NAMALWA (cell line): Measurements from ENCODE around the gene FARS2.

Experiments
- DNase-seq: peaks from one replicate; pipeline ENCODE4 v3.0.0-alpha.2; 2015; ENCODE audit warnings: low spot score

Gene FARS2

GRCh38 chr6:5325173-5325572 is 63.9 kb downstream of the FARS2 start:
- no peak for DNase-seq

- no peak for DNase-seq
Observed at GRCh38 chr6:5326022-5326641, 64.8 kb downstream of the FARS2 start.

GRCh38 chr6:5328800-5329199 is 67.5 kb downstream of the FARS2 start:
- no peak for DNase-seq

DNA sequence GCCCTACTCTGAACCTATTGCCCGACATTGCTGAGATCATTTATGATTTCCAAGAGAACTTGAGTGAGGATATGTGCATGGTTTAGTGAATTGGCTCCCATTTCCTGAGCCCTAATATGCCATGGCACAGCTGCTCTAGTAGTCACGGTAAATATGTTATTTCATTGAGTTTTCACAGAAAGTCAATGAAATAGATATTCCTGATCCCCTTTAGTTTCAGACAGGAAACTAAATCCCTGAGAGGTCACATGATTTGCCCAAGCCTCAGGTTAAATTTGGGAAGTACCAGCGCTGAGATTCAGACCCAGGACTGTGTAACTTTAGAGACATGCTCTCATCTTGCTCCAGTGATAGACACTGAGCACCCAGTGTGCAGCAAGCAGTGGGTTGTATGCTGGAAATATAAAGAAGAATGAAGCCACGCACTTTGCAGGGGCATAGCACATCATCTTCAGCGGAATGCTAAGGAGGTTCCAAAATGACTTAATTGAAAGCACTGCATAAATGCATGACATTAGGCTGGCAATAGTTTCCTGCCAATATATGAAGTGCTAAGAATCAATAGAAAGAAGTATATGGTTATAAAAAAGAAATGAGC is 70.6 kb downstream of the FARS2 start:
- no peak for DNase-seq

- no peak for DNase-seq
Observed at GRCh38 chr6:5333658-5334057, 72.3 kb downstream of the FARS2 start.

- DNase-seq = no peak
Observed at GRCh38 chr6:5334341-5334740, 73.0 kb downstream of the FARS2 start.

- peak; percentile 9 for DNase-seq
Observed at GRCh38 chr6:5335020-5335419, 73.7 kb downstream of the FARS2 start.

GRCh38 chr6:5337573-5337972 is 76.3 kb downstream of the FARS2 start:
- no peak for DNase-seq

DNA sequence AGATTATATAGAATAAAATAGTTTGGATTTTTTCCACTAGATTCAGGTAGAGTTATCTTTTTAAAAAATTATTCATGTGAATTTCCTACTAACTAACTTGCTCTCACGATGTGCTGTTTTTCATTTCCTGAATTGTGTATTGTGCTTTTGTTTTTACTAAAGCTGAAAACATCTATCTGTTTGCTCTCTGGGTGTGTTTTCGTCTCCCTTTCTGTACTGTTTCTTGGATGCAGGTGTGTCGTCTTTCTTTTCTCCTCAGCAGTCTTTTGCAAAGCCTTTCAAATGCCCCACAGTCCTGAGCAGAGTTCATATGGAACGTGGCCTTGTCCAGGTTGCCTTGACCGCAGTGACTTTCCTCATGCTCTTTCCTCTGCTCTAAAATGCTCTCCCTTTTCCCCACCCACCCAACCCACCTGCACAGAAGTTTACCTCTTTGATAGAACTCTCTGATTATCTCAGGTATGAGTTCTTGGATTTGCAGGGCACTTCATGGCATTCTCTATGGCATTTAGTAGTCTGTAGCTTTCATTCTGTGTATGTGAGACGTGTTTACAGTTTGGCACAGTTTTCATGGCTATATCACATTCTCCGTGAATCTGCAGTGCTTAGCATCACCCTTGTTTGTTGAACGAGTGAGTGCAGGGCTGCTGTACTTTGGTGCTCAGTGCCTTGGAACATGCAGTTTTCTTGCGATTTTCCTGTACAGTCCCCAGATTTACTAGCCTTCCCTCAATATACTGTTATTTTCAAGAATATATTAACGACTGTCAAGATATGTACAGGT is 77.1 kb downstream of the FARS2 start:
- DNase-seq = no peak

DNA sequence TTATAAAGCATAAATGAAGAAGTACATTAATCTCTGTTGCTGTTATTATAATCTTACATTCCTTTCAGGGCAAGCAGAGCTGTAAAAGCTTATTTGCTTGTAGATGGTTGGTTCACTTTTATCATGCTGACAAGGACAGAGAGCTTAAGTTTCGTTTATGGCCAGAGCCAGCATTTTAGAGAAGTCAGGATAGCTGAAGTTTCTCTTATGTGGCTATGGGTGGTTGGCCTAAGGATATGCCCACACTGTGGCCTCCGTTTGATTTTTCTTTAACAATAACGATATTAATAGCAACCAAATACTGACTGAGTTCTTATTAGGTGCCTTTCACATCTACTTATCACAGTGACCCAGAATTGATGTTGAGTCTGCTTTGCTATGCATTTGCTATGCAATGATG is 78.5 kb downstream of the FARS2 start:
- DNase-seq = no peak

DNA sequence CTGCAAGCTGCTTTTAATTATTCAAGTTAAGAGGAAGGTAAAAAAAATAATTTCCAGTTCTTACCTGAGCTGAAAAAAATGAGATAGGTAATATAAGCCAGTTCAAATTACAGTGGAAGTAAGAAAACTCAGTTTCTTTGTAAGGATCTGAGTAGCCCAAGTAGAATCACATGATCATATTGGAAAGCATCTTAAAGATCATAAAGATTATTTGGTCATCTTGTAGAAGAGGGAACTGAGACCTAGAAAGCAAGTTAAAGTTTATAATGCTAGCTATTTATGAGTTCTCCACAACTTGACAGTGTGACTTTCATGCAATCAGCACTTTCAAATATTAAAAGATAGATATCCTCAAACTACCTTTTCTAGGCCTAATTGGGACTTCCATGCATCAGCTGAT is 80.5 kb downstream of the FARS2 start:
- DNase-seq = no peak

DNA sequence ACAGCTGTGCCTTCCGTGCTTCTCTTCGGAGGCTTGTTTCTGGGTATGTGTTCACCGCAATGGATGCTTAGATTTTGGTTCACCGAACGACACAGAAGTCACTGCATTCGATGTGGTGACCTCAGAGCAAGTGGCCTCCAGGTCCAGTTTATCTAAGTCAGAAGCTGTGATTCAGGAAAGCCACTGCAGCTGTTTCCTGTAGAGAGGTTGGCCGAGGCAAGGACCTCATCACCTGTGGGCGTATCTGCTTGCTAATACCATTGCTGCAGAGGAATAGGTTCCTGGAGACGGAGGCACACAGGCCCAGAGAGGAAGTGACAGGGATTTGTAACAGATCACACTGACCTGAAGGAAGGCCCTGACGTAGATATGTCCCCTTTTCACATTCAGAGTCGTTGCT is 82.7 kb downstream of the FARS2 start:
- DNase-seq = no peak

GRCh38 chr6:5345324-5345723 is 84.0 kb downstream of the FARS2 start:
- DNase-seq = no peak

DNA sequence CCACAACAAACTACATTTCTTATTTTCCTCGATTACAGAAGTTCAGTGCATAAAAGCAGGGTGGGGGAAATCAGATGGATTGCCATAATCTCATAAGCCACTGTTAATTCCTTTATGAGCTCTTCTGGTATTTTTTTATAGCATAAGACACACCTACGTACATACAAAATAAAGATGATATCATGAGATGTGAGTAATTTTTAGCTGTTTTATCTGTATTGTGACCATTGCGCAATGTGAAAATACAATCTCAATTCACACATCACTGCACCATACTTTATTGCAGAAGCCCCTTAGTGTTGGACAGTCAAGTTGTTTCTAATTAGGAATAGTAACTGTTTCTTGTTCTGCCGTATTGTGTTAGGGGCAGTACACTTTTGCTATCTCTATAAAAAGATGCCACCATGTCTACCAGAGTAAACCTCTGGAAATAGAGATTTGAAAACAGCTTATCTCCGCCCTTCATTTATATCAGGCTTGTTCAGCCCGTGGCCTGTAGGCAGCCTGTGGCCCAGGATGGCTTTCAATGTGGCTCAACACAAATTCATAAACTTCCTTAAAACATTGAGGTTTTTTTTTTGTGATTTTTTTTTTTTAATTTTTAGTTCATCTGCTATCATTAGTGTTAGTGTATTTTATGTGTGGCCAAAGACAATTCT is 90.4 kb downstream of the FARS2 start:
- DNase-seq = no peak

GRCh38 chr6:5353971-5354370 is 92.7 kb downstream of the FARS2 start:
- no peak for DNase-seq

GRCh38 chr6:5357486-5357885 is 96.2 kb downstream of the FARS2 start:
- no peak for DNase-seq

DNA sequence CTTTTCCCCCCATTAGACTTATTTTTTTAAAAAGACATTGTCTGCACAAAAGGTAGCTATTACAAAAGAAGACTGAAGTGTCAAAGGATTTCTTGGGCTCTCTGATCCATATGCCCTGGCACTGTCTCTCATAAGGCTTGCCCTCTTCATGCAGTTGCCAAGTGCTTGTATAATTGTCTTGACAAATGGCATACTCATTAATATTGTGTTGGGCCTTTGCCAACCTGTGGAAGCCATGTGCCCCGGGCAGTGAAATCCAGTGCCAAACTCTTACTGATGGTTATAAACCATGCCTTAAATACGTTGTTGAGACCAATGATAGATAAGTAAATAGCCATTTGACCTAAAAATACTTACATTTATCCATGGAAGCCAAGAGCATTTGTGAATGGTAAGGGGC is 98.1 kb downstream of the FARS2 start:
- DNase-seq = no peak

DNA sequence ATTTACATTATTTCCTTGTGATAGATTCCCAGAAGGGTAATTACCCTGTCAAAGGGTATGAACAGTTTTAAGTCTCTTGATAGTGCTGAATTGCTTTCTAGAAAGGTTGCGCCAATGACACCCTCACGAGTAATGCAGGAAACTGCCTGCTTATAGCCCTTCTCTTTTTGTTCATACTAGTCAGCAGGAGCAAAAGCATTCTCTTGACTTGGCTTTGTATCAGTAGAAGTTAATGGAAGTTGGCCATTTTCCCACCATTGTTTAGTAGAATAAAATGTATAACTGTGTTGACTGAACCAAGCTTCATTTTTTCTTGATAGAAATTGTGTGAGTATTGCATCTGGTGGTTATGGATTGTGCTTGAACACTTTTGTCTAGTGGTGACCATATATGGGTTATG is 100.1 kb downstream of the FARS2 start:
- DNase-seq = no peak

GRCh38 chr6:5365436-5366195 is 104.3 kb downstream of the FARS2 start:
- no peak for DNase-seq

- no peak for DNase-seq
Observed at GRCh38 chr6:5366941-5367340, 105.6 kb downstream of the FARS2 start.

GRCh38 chr6:5367510-5367909 is 106.2 kb downstream of the FARS2 start:
- DNase-seq = no peak

- DNase-seq = no peak
Observed at GRCh38 chr6:5373430-5373829, 112.1 kb downstream of the FARS2 start.
